Measurements from ENCODE around the gene MAP4.
A peak's percentile ranks its signal among the peaks of the same experiment; 100 is the strongest.
"Not testable (repeated sequence)": the region's sequence is repeated elsewhere in the genome, so short reads cannot be mapped to it uniquely, and the experiment has no call there.

Gene MAP4

GRCh38 chr3:48016301-48016973 is at the start of gene MAP4:
TSS of gene MAP4 (minus strand) at chr3:48016416. CDS start at chr3:47998860, 17,556 bp downstream.
- no peak for DNase-seq

GRCh38 chr3:48065035-48065434 is 48.8 kb upstream of the MAP4 start:
- no peak for DNase-seq

- no peak for DNase-seq
Observed at GRCh38 chr3:48064292-48064829, 48.1 kb upstream of the MAP4 start.

GRCh38 chr3:48061586-48061985 is 45.4 kb upstream of the MAP4 start:
- DNase-seq = not testable (repeated sequence)

- DNase-seq = no peak
Observed at GRCh38 chr3:48058091-48058490, 41.9 kb upstream of the MAP4 start.

GRCh38 chr3:48057521-48057920 is 41.3 kb upstream of the MAP4 start:
- peak; percentile 0 for DNase-seq

GRCh38 chr3:48047841-48048464 is 31.7 kb upstream of the MAP4 start:
- no peak for DNase-seq

- DNase-seq = no peak
Observed at GRCh38 chr3:48042071-48042760, 26.0 kb upstream of the MAP4 start.

- DNase-seq = peak; percentile 7
Observed at GRCh38 chr3:48039487-48040190, 23.4 kb upstream of the MAP4 start.

- DNase-seq = no peak
Observed at GRCh38 chr3:48038971-48039481, 22.8 kb upstream of the MAP4 start.

GRCh38 chr3:48034000-48034516 is 17.8 kb upstream of the MAP4 start:
- no peak for DNase-seq

GRCh38 chr3:48030188-48030587 is 14.0 kb upstream of the MAP4 start:
- no peak for DNase-seq

GRCh38 chr3:48026951-48027908 is 11.0 kb upstream of the MAP4 start:
- DNase-seq = no peak

GRCh38 chr3:48026098-48026497 is 9.9 kb upstream of the MAP4 start:
- DNase-seq = no peak

- DNase-seq = no peak
Observed at GRCh38 chr3:48024401-48024800, 8.2 kb upstream of the MAP4 start.

GRCh38 chr3:48023377-48023776 is 7.2 kb upstream of the MAP4 start:
- no peak for DNase-seq

- no peak for DNase-seq
Observed at GRCh38 chr3:48022178-48022577, 6.0 kb upstream of the MAP4 start.

- no peak for DNase-seq
Observed at GRCh38 chr3:48018841-48019240, 2.6 kb upstream of the MAP4 start.

GRCh38 chr3:48015431-48016180 is 610 bp downstream of the MAP4 start:
- DNase-seq = no peak

- DNase-seq = no peak
Observed at GRCh38 chr3:48014358-48014757, 1.9 kb downstream of the MAP4 start.
